Measurements from ENCODE around the gene RAI14.
"Not testable (repeated sequence)": the region's sequence is repeated elsewhere in the genome, so short reads cannot be mapped to it uniquely, and the experiment has no call there.

The RAI14 gene

GRCh38 chr5:34698754-34699153, 42.6 kb downstream of the RAI14 start:
- no peak overlapping the region for H2AFZ ChIP-seq (ENCODE audit: low read length, unreplicated experiment)
- peaks cover 7% of the 10 kb centered on the region; the same call in 1 of the 2 replicates for H3K36me3 ChIP-seq (ENCODE audit: insufficient read depth, low read length)
- no peak overlapping the region for H3K27ac ChIP-seq (ENCODE audit: low read depth, low read length)
- H3K4me3 ChIP-seq (ENCODE audit: low read depth, low read length), result no peak overlapping the region
- H3K4me1 ChIP-seq (ENCODE audit: control insufficient read depth, insufficient read depth, low read length, unreplicated experiment), result peaks cover 32% of the 10 kb centered on the region
- peaks cover 73% of the 10 kb centered on the region for H3K79me2 ChIP-seq (ENCODE audit: control insufficient read depth, insufficient read depth, low read length, unreplicated experiment)
- no peaks in the 10 kb centered on the region for H3K27me3 ChIP-seq (ENCODE audit: insufficient read depth, low read length)

- no peak overlapping the region for H2AFZ ChIP-seq (ENCODE audit: low read length, unreplicated experiment)
- H3K79me2 ChIP-seq (ENCODE audit: control insufficient read depth, insufficient read depth, low read length, unreplicated experiment), result peaks cover 73% of the 10 kb centered on the region
- H3K36me3 ChIP-seq (ENCODE audit: insufficient read depth, low read length), result peaks cover 7% of the 10 kb centered on the region; the same call in 1 of the 2 replicates
- H3K27me3 ChIP-seq (ENCODE audit: insufficient read depth, low read length), result no peaks in the 10 kb centered on the region
- no peak overlapping the region for H3K4me3 ChIP-seq (ENCODE audit: low read depth, low read length)
- no peak overlapping the region for H3K27ac ChIP-seq (ENCODE audit: low read depth, low read length)
- peaks cover 26% of the 10 kb centered on the region for H3K4me1 ChIP-seq (ENCODE audit: control insufficient read depth, insufficient read depth, low read length, unreplicated experiment)
Observed at GRCh38 chr5:34699155-34700077, 43.3 kb downstream of the RAI14 start.

GRCh38 chr5:34700078-34700452, 43.9 kb downstream of the RAI14 start:
- H3K36me3 ChIP-seq (ENCODE audit: insufficient read depth, low read length), result peaks cover 7% of the 10 kb centered on the region; the same call in 1 of the 2 replicates
- H2AFZ ChIP-seq (ENCODE audit: low read length, unreplicated experiment), result no peak overlapping the region
- H3K4me1 ChIP-seq (ENCODE audit: control insufficient read depth, insufficient read depth, low read length, unreplicated experiment), result peaks cover 19% of the 10 kb centered on the region
- no peak overlapping the region for H3K4me3 ChIP-seq (ENCODE audit: low read depth, low read length)
- H3K27ac ChIP-seq (ENCODE audit: low read depth, low read length), result no peak overlapping the region
- peaks cover 71% of the 10 kb centered on the region for H3K79me2 ChIP-seq (ENCODE audit: control insufficient read depth, insufficient read depth, low read length, unreplicated experiment)
- H3K27me3 ChIP-seq (ENCODE audit: insufficient read depth, low read length), result no peaks in the 10 kb centered on the region

GRCh38 chr5:34701442-34701841, 45.3 kb downstream of the RAI14 start:
- Histone ChIP-seq H3K27ac (ENCODE audit: low read depth, low read length) (peak overlapping the region; percentile 24; the same call in 1 of the 2 replicates), H3K4me1 (ENCODE audit: control insufficient read depth, insufficient read depth, low read length, unreplicated experiment) (peaks cover 23% of the 10 kb centered on the region), H3K79me2 (ENCODE audit: control insufficient read depth, insufficient read depth, low read length, unreplicated experiment) (peaks cover 70% of the 10 kb centered on the region)
- not testable (repeated sequence) for H2AFZ ChIP-seq (ENCODE audit: low read length, unreplicated experiment); H3K27me3 ChIP-seq (ENCODE audit: insufficient read depth, low read length); H3K36me3 ChIP-seq (ENCODE audit: insufficient read depth, low read length); H3K4me3 ChIP-seq (ENCODE audit: low read depth, low read length)

GRCh38 chr5:34703767-34704713, 47.9 kb downstream of the RAI14 start:
- H3K79me2 ChIP-seq (ENCODE audit: control insufficient read depth, insufficient read depth, low read length, unreplicated experiment), result peaks cover 77% of the 10 kb centered on the region
- peaks cover 43% of the 10 kb centered on the region for H3K4me1 ChIP-seq (ENCODE audit: control insufficient read depth, insufficient read depth, low read length, unreplicated experiment)
- H3K36me3 ChIP-seq (ENCODE audit: insufficient read depth, low read length), result no peaks in the 10 kb centered on the region
- H2AFZ ChIP-seq (ENCODE audit: low read length, unreplicated experiment), result no peak overlapping the region
- peak overlapping the region; percentile 91 for H3K27ac ChIP-seq (ENCODE audit: low read depth, low read length)
- no peak overlapping the region for H3K4me3 ChIP-seq (ENCODE audit: low read depth, low read length)
- no peaks in the 10 kb centered on the region for H3K27me3 ChIP-seq (ENCODE audit: insufficient read depth, low read length)

GRCh38 chr5:34706084-34706483, 50.0 kb downstream of the RAI14 start:
- Histone ChIP-seq H3K36me3 (ENCODE audit: insufficient read depth, low read length) (peaks cover 8% of the 10 kb centered on the region; the same call in 1 of the 2 replicates), H3K27me3 (ENCODE audit: insufficient read depth, low read length) (no peaks in the 10 kb centered on the region), H3K4me3 (ENCODE audit: low read depth, low read length) (peak overlapping the region; percentile 3; the same call in 1 of the 2 replicates), H3K4me1 (ENCODE audit: control insufficient read depth, insufficient read depth, low read length, unreplicated experiment) (peaks cover 59% of the 10 kb centered on the region), H3K27ac (ENCODE audit: low read depth, low read length) (peak overlapping the region; percentile 91), H3K79me2 (ENCODE audit: control insufficient read depth, insufficient read depth, low read length, unreplicated experiment) (peaks cover 75% of the 10 kb centered on the region), H2AFZ (ENCODE audit: low read length, unreplicated experiment) (no peak overlapping the region)

- Histone ChIP-seq H3K4me1 (ENCODE audit: control insufficient read depth, insufficient read depth, low read length, unreplicated experiment) (peaks cover 48% of the 10 kb centered on the region), H3K27ac (ENCODE audit: low read depth, low read length) (peak overlapping the region; percentile 91), H3K36me3 (ENCODE audit: insufficient read depth, low read length) (peaks cover 15% of the 10 kb centered on the region), H2AFZ (ENCODE audit: low read length, unreplicated experiment) (no peak overlapping the region), H3K4me3 (ENCODE audit: low read depth, low read length) (no peak overlapping the region), H3K27me3 (ENCODE audit: insufficient read depth, low read length) (no peaks in the 10 kb centered on the region), H3K79me2 (ENCODE audit: control insufficient read depth, insufficient read depth, low read length, unreplicated experiment) (peaks cover 78% of the 10 kb centered on the region)
Observed at GRCh38 chr5:34707451-34708107, 51.5 kb downstream of the RAI14 start.

GRCh38 chr5:34708777-34709176, 52.6 kb downstream of the RAI14 start:
- Histone ChIP-seq H2AFZ (ENCODE audit: low read length, unreplicated experiment) (no peak overlapping the region), H3K36me3 (ENCODE audit: insufficient read depth, low read length) (peaks cover 19% of the 10 kb centered on the region), H3K4me1 (ENCODE audit: control insufficient read depth, insufficient read depth, low read length, unreplicated experiment) (peaks cover 48% of the 10 kb centered on the region), H3K27ac (ENCODE audit: low read depth, low read length) (peak overlapping the region; percentile 89), H3K79me2 (ENCODE audit: control insufficient read depth, insufficient read depth, low read length, unreplicated experiment) (peaks cover 81% of the 10 kb centered on the region), H3K27me3 (ENCODE audit: insufficient read depth, low read length) (no peaks in the 10 kb centered on the region), H3K4me3 (ENCODE audit: low read depth, low read length) (no peak overlapping the region)

GRCh38 chr5:34709861-34710673, 53.9 kb downstream of the RAI14 start:
- peaks cover 60% of the 10 kb centered on the region for H3K4me1 ChIP-seq (ENCODE audit: control insufficient read depth, insufficient read depth, low read length, unreplicated experiment)
- no peaks in the 10 kb centered on the region for H3K27me3 ChIP-seq (ENCODE audit: insufficient read depth, low read length)
- H3K4me3 ChIP-seq (ENCODE audit: low read depth, low read length), result peak overlapping the region; percentile 24; the same call in 1 of the 2 replicates
- no peak overlapping the region for H2AFZ ChIP-seq (ENCODE audit: low read length, unreplicated experiment)
- peak overlapping the region; percentile 89 for H3K27ac ChIP-seq (ENCODE audit: low read depth, low read length)
- peaks cover 82% of the 10 kb centered on the region for H3K79me2 ChIP-seq (ENCODE audit: control insufficient read depth, insufficient read depth, low read length, unreplicated experiment)
- H3K36me3 ChIP-seq (ENCODE audit: insufficient read depth, low read length), result peaks cover 19% of the 10 kb centered on the region

Measured in ACC112 (cell line).